ENCODE results near the gene XIRP2.
"Not testable (repeated sequence)": the region's sequence is repeated elsewhere in the genome, so short reads cannot be mapped to it uniquely, and the experiment has no call there.

Gene XIRP2

GRCh38 chr2:167054881-167055280, 166.6 kb downstream of the XIRP2 start:
- no peak for TF ChIP-seq CTCF (IDR thresholded peaks at IDR 0.05; ENCODE audit: low read depth, low read length, missing control alignments)
- DNase-seq (ENCODE audit: extremely low read depth, low read depth), result no peak
- H3K4me3 ChIP-seq (replicated peaks; ENCODE audit: low read depth, low read length), result no peak overlapping the region

GRCh38 chr2:167057446-167057845, 169.2 kb downstream of the XIRP2 start:
- TF ChIP-seq CTCF (IDR thresholded peaks at IDR 0.05; ENCODE audit: low read depth, low read length, missing control alignments), result no peak
- no peak overlapping the region for H3K4me3 ChIP-seq (replicated peaks; ENCODE audit: low read depth, low read length)

GRCh38 chr2:167059173-167059572, 170.9 kb downstream of the XIRP2 start:
- DNase-seq (ENCODE audit: extremely low read depth, low read depth), result no peak
- no peak overlapping the region for H3K4me3 ChIP-seq (replicated peaks; ENCODE audit: low read depth, low read length)
- no peak for TF ChIP-seq CTCF (IDR thresholded peaks at IDR 0.05; ENCODE audit: low read depth, low read length, missing control alignments)

More at GRCh38 chr2:167057446-167057845, 169.2 kb downstream of the XIRP2 start:
- no peak for DNase-seq (ENCODE audit: extremely low read depth, low read depth)

- TF ChIP-seq CTCF (IDR thresholded peaks at IDR 0.05; ENCODE audit: low read depth, low read length, missing control alignments), result no peak
- no peak for DNase-seq (ENCODE audit: extremely low read depth, low read depth)
- H3K4me3 ChIP-seq (replicated peaks; ENCODE audit: low read depth, low read length), result no peak overlapping the region
Measured at GRCh38 chr2:167069855-167070254, 181.6 kb downstream of the XIRP2 start.

GRCh38 chr2:167075708-167076107, 187.4 kb downstream of the XIRP2 start:
- not testable (repeated sequence) for H3K4me3 ChIP-seq (replicated peaks; ENCODE audit: low read depth, low read length); DNase-seq (ENCODE audit: extremely low read depth, low read depth)

- DNase-seq (ENCODE audit: extremely low read depth, low read depth), result not testable (repeated sequence)
Measured at GRCh38 chr2:167098931-167099330, 210.7 kb downstream of the XIRP2 start.

GRCh38 chr2:167100506-167100905, 212.2 kb downstream of the XIRP2 start:
- TF ChIP-seq CTCF (IDR thresholded peaks at IDR 0.05; ENCODE audit: low read depth, low read length, missing control alignments), result no peak
- no peak for DNase-seq (ENCODE audit: extremely low read depth, low read depth)
- no peak overlapping the region for H3K4me3 ChIP-seq (replicated peaks; ENCODE audit: low read depth, low read length)

More at GRCh38 chr2:167098931-167099330, 210.7 kb downstream of the XIRP2 start:
- not testable (repeated sequence) for H3K4me3 ChIP-seq (replicated peaks; ENCODE audit: low read depth, low read length)

- DNase-seq (ENCODE audit: extremely low read depth, low read depth), result no peak
- no peak for TF ChIP-seq CTCF (IDR thresholded peaks at IDR 0.05; ENCODE audit: low read depth, low read length, missing control alignments)
- no peak overlapping the region for H3K4me3 ChIP-seq (replicated peaks; ENCODE audit: low read depth, low read length)
Measured at GRCh38 chr2:167103028-167103756, 214.9 kb downstream of the XIRP2 start.

All from HFF-Myc (cell line).